Stimulated activated effector memory CD8-positive, alpha-beta T cell treated with anti-CD3 and anti-CD28 coated beads, Interleukin-12 subunit alpha, Interleukin-12 subunit beta, amount 100 ng/mL, for 72 hours (primary cell): ENCODE results near the gene GYS2.
A peak's percentile ranks its signal among the peaks of the same experiment; 100 is the strongest.

Source experiments
- ATAC-seq: fragments of 150-1000 bp; cut with Tn5 transposase; 2 replicates; pipeline ENCODE4 v1.10.0; 2021
- DNase-seq, 2 donors: peaks; one replicate each; pipeline ENCODE4 v3.0.0; 2021 to 2022; ENCODE audit warnings: low spot score in 2 of 2
- H3K27ac Mint-ChIP-seq: one replicate; pipeline ENCODE4 v1.8.0; 2022; ENCODE audit warnings: mild to moderate bottlenecking, mixed read lengths
- H3K36me3 Mint-ChIP-seq: one replicate; pipeline ENCODE4 v1.8.0; 2022; ENCODE audit warnings: mild to moderate bottlenecking, mixed read lengths
- H3K4me1 Mint-ChIP-seq: one replicate; pipeline ENCODE4 v1.8.0; 2022; ENCODE audit warnings: mixed read lengths
- H3K4me3 Mint-ChIP-seq: one replicate; pipeline ENCODE4 v1.8.0; 2022; ENCODE audit warnings: mild to moderate bottlenecking, mixed read lengths
- H3K9me3 Mint-ChIP-seq: one replicate; pipeline ENCODE4 v1.8.0; 2022; ENCODE audit warnings: mixed read lengths

GYS2 gene

DNA sequence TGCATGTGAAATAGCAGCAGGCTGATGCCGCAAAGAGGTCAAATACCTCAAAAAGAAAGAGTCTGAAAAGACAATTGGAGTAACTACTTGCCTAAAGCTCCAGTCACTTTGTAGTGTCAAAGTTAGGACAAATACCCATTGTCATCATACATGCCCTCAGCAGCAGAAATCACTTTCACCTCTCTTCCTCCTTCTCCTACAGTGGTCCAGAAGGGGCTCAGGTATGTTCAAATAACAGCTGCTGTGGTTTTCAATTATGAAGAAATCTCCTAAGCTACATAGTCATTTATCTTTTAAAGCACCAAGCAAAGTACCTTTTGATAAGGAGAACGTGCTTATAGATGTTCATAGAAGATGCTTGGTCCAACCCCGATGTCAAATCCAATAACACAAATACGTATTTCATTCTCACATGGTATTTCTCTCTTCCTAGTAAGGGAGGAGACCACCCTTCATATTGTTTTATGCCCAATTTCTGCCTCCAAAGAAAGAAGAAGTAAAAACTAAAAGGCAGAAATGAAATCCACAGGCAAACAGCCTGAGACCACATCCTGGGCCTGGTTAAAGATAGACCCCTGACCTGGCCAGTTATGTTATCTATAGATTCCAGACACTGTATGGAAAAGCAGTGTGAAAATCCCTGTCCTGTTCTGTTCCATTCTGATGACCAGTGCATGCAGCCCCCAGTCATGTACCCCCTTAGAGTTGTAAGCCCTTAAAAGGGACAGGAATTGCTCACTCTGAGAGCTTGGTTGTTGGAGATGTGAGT, 23.7 kb downstream of the GYS2 start:
- H3K27ac Mint-ChIP-seq, result no peak overlapping the region
- H3K4me1 Mint-ChIP-seq, result no peaks in the 10 kb centered on the region
- no peak for DNase-seq
- H3K9me3 Mint-ChIP-seq, result no peaks in the 10 kb centered on the region
- no peak for ATAC-seq
- no peak overlapping the region for H3K4me3 Mint-ChIP-seq
- H3K36me3 Mint-ChIP-seq, result no peaks in the 10 kb centered on the region

DNA sequence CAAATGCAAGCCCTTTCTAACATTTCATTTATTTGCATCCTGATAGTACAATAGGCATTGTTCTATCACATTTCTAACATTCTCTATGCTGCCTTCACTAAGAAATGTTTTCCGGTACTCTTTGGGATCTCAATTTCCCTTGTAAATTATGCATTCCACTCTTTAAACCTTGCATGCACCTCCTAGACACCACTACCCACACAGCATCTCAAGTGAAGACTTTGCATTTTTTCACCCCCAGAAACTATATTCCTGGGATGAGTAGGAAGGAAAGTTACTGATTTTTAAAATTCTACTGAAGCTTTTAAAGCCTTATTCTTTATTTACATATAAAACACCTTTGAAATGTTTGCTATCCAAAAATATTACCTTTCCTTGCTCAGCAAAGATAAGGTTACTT, 27.1 kb downstream of the GYS2 start:
- DNase-seq (no peak), ATAC-seq (no peak)
- Mint-ChIP-seq H3K4me1 (no peaks in the 10 kb centered on the region), H3K36me3 (no peaks in the 10 kb centered on the region), H3K9me3 (no peaks in the 10 kb centered on the region), H3K27ac (no peak overlapping the region), H3K4me3 (no peak overlapping the region)

DNA sequence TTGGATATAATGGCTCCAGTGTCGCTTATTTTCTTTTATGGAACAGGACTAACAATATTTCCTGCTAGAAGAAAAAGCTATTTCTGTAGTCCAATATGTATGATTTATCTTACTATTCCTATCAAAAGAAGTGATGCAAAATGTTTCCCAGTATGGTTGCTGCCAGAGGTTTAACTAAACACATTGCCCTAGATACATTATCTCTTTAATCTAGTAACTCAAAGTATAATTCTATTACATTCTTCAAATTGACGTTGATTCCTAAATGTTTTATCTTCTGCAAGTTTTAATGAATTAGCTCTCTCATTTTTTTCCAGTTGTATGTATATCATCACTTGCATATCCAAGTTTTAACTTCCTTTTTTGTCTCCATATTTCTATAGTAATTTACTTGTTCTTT, 28.2 kb downstream of the GYS2 start:
- Mint-ChIP-seq H3K9me3 (no peaks in the 10 kb centered on the region), H3K27ac (no peak overlapping the region), H3K4me1 (no peaks in the 10 kb centered on the region), H3K4me3 (no peak overlapping the region), H3K36me3 (no peaks in the 10 kb centered on the region)
- ATAC-seq, result no peak
- no peak for DNase-seq

DNA sequence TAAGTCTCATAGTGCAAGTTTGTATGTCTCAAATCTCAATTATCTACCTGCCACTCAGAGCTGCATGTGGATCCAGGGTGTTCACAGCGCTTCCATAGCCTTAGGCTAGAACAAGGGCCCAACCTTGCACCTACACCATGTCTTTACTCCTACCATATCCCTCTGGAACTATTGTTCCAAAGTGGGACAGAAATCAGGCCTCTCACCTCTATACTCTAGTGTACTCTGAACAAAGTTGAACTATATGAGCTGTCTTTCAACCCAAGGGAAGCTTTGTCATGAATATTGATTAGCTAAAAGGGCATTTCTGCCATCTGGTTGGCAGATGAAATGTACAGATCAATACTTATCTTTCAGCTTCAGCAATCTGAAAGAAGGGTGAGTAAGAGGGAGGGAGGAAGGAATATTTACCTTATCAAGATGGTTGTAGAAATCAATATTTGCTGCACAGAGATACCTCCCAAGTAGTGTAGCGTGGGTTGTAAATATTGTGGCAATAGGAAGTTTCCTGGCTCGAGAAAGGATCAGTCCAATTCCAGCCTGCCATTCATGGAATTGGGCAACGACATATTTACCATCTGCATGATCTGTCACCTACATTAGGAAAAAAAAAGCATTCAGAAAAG, 30.8 kb downstream of the GYS2 start:
- DNase-seq (no peak), ATAC-seq (no peak)
- Mint-ChIP-seq H3K27ac (no peak overlapping the region), H3K4me1 (no peaks in the 10 kb centered on the region), H3K36me3 (no peaks in the 10 kb centered on the region), H3K9me3 (no peaks in the 10 kb centered on the region), H3K4me3 (no peak overlapping the region)

DNA sequence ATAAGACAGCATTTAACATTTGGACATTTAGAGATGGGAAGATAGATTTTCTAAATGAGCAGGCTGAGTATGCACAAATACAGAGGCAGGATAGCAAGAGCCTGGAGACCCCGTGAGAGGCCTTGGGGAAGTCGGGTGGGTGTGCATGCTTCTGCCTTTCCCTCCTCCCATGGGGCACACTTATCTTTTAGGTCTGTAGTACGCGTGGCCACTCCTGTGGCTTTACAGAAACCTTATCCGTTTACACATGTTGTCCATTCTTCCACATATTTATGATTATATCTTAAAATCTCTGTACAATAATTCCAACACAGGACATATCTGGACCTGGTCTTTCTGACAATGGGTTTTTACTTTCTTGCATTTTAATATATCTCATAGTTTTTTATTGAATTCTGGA, 33.6 kb downstream of the GYS2 start:
- ATAC-seq, result no peak
- no peaks in the 10 kb centered on the region for H3K4me1 Mint-ChIP-seq
- DNase-seq, result no peak
- no peaks in the 10 kb centered on the region for H3K36me3 Mint-ChIP-seq
- H3K4me3 Mint-ChIP-seq, result no peak overlapping the region
- no peaks in the 10 kb centered on the region for H3K9me3 Mint-ChIP-seq
- H3K27ac Mint-ChIP-seq, result no peak overlapping the region

DNA sequence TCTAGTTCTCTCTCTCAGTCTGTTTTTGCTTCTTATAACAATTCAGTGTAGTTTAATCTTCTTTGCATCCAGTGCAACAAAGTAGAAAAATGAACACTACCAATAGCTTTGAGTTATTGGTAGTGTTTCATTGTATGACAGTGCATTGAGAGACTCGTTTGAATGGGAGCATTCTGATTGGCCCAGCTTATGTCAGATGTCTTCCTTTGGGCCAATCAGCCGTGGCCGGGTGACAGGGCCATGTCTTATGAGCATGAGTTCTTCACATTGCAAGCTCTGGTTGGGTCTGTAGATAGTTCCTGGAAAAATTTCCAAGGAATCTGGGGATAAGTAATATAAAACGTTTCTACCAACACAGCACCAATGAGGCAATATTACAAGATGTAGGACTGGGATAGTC, 36.5 kb downstream of the GYS2 start:
- no peaks in the 10 kb centered on the region for H3K4me1 Mint-ChIP-seq
- no peak overlapping the region for H3K27ac Mint-ChIP-seq
- no peak overlapping the region for H3K4me3 Mint-ChIP-seq
- DNase-seq (no peak), ATAC-seq (no peak)
- H3K9me3 Mint-ChIP-seq, result no peaks in the 10 kb centered on the region
- H3K36me3 Mint-ChIP-seq, result no peaks in the 10 kb centered on the region

DNA sequence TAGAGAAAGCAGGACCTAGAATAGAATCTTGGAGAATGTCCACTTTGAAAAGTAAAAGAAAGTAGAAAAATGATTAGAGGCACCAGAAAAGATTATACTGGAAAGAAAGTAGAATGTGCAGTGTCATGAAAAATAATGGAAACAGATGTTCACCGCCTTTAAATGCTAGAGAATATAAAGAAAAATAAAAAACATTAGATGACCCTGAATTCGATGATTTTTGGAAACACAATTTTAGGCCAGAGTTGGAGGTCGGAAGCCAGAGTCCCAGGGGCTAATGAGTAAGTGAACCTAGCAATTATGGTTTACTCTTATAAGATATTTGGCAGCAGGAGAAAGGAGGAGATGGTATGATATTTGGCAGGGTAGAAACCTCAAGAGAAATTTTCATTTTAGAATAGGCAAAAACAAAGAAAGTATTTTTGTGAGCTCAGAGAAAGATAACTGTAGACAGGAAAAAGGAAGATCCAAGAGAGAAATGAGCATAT, 37.7 kb downstream of the GYS2 start:
- Mint-ChIP-seq H3K9me3 (no peaks in the 10 kb centered on the region), H3K27ac (no peak overlapping the region), H3K36me3 (no peaks in the 10 kb centered on the region), H3K4me1 (no peaks in the 10 kb centered on the region), H3K4me3 (no peak overlapping the region)
- DNase-seq (no peak), ATAC-seq (no peak)

DNA sequence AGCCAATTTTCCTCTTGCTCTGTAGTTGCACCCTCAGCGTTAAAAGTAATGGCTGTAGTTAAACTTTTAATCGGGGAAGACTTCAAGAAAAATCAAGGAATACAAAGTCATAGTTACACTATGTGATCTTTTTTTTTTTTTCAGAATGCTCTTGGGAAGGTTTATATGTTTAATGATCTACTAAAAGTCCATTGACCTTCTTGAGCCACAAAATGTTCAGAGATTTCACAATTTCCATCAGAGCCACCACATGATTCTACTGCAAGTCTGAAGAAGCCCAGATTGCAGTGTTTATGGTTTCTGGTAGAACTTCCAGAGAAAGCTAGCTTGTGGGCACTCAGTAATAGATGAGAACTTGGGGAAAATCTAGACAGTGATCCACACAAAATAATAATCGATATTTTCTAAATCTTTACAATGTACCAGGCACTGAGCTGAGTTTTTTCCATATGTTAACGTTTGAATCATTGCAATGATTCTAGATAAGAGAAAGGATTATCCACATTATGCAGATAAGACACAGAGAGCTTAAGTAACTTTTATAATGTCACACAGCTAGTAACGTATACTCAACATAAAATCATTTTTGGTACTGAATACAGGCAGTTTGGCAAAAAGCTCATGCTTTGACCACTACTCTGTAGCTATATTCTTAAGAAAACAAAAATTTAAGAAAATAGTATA, 38.3 kb downstream of the GYS2 start:
- no peaks in the 10 kb centered on the region for H3K4me1 Mint-ChIP-seq
- no peak for ATAC-seq
- no peak for DNase-seq
- H3K36me3 Mint-ChIP-seq, result no peaks in the 10 kb centered on the region
- H3K9me3 Mint-ChIP-seq, result no peaks in the 10 kb centered on the region
- H3K4me3 Mint-ChIP-seq, result no peak overlapping the region
- no peak overlapping the region for H3K27ac Mint-ChIP-seq

DNA sequence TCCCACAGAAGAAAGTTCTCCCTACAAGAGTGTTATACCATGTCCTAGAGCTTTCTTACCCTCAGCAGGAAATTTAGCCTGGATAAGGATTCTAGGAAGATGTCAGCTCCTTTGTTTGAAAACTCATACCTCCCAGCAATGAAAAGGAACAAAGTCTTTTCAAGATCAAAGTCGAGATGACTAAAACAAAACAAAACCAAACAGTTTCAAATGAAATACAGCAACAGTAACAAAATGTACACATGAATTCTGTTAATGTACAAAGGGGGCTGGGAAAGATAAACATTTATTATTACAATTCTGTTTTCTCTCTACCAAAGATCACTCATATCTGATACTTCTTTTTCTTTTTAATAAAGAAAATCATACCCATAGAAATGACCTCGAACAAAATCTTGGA, 41.8 kb downstream of the GYS2 start:
- DNase-seq (no peak), ATAC-seq (no peak)
- Mint-ChIP-seq H3K36me3 (no peaks in the 10 kb centered on the region), H3K4me1 (no peaks in the 10 kb centered on the region), H3K9me3 (no peaks in the 10 kb centered on the region), H3K27ac (no peak overlapping the region), H3K4me3 (no peak overlapping the region)

DNA sequence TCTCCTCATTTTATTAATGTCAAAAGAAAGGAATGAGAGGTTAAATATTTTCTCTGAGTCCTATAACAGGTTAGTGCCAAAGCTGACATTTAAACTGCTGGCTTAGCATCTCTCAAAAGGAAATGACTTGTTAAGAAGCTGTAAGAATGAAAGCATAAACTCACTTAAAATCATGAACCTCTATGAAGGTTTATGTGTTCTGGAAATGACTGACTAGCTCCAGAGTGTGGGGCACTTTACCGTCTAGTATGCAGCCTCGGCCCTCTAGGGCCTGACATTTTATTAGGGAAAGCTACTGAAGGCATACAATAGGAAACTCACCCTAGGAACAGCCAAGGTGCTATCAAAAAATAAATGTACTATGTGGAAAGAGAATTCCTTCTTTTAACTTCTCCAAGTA, 43.5 kb downstream of the GYS2 start:
- Mint-ChIP-seq H3K36me3 (no peaks in the 10 kb centered on the region), H3K4me1 (no peaks in the 10 kb centered on the region), H3K9me3 (no peaks in the 10 kb centered on the region), H3K27ac (no peak overlapping the region), H3K4me3 (no peak overlapping the region)
- DNase-seq (no peak), ATAC-seq (peak; percentile 96)

DNA sequence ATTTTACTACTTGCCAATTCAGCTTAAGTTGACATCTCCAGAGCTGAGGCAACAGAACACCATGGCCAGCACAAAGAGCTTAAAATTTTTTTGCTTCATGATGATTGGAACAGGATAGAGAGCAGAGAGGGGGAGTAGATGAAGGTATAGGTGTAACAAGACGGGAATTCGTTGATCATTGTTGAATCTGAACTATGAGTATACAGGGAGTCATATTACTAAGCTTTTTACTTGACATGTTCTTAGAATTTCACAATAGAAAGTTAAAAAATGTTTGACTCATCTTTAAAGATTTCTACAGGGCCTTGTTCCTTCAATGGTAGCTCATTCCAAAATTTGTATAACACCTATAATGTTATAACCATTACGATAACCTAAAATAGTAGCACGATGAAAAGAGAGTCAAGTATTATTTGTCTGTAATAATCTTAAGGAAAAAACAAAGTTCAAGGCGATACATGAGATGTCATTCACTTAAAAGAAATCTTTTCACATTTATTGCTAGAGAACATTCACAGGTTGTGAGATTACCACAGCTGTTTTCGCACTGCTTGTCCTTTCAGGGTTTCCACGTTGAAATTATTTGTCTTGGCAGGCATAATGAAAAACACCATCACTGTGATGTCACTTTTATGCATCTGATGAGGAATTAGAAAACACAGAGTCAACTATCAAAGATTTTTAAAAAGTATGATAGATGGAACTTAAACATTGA, 44.6 kb downstream of the GYS2 start:
- DNase-seq (no peak), ATAC-seq (peak; percentile 79)
- H3K36me3 Mint-ChIP-seq, result no peaks in the 10 kb centered on the region
- no peak overlapping the region for H3K4me3 Mint-ChIP-seq
- H3K27ac Mint-ChIP-seq, result peak overlapping the region; percentile 32
- no peaks in the 10 kb centered on the region for H3K9me3 Mint-ChIP-seq
- no peaks in the 10 kb centered on the region for H3K4me1 Mint-ChIP-seq

DNA sequence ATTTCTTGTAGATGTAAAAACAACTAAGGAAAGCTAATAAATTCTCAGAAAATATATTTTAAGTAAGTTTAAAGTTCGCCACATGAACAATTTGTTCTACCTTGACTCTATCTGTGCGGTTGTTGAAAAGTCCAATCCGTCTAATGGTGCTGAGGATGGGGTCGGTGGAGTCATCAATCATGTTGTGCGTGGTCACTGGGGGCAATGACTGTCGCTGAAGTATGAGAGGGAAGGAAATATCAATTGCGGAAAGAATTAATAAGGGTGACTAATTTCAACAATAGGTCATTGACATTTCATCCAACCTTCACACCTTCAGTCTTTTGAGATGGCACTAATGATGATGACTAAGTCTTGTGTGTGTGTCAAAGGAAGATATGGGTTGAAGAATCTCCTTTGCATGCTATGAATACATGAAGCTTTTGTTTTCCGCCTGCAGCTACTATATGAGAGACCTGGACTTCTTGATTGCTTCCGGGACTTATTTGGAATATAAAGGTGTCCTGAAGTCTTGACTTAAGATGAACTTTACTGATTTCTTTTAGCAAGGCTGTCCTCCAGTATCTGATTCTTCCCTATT, 46.5 kb downstream of the GYS2 start:
- H3K9me3 Mint-ChIP-seq, result no peaks in the 10 kb centered on the region
- H3K27ac Mint-ChIP-seq, result no peak overlapping the region
- ATAC-seq (peak; percentile 23), DNase-seq (no peak)
- H3K4me1 Mint-ChIP-seq, result no peaks in the 10 kb centered on the region
- no peaks in the 10 kb centered on the region for H3K36me3 Mint-ChIP-seq
- H3K4me3 Mint-ChIP-seq, result no peak overlapping the region

DNA sequence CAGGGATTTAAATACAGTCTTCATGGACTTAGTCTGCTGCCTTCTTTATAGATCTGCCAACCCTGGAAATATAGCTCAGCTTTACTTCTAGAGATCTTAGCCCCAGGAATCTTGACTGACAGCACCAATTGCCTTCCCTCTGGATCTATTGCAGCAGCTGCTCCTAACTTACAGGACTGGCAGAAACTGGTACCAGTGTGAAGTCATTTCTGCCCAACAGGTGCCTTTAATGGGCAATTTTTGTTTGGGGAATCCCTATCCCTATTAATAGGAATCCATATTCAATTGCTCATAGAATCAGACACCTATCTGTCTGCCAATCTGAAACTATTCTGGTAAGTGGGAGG, 51.3 kb downstream of the GYS2 start:
- ATAC-seq, result no peak
- Mint-ChIP-seq H3K4me1 (no peaks in the 10 kb centered on the region), H3K36me3 (no peaks in the 10 kb centered on the region), H3K4me3 (no peak overlapping the region), H3K27ac (no peak overlapping the region), H3K9me3 (no peaks in the 10 kb centered on the region)
- DNase-seq, result no peak

DNA sequence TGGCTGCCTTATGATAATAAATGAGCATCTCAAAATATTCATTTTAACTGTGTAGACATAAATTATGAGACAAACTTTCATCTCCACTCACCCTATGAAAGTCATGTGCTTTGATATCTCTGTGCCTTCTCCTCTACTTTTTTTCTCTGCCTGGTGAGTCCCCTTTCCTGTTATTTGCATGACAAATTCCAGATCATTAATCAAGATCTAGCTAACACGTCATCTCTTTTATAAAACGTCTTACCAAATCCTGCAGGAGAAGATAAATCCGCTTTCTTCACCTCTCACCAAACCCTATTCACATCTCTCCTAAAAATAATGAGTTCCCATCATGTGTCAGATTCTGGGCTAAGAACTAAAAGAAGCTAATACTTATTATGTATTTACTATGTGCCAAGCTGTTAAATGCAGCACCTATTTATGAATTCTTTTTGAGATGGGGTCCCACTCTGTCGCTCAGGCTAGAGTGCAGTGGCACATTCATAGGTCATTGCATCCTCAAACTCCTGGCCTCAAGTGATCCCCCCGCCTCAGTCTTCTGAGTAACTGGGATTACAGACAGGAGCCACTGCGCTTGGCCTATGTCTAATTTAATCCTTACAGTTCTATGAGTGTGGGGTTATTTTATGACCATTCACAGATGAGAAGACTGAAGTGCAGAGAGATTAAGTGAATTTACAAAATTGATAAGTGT, 51.9 kb downstream of the GYS2 start:
- Mint-ChIP-seq H3K27ac (no peak overlapping the region), H3K36me3 (no peaks in the 10 kb centered on the region), H3K4me3 (no peak overlapping the region), H3K9me3 (no peaks in the 10 kb centered on the region), H3K4me1 (no peaks in the 10 kb centered on the region)
- ATAC-seq (no peak), DNase-seq (no peak)
